Mesothelial cell of epicardium (in vitro differentiated cells): Measurements from ENCODE around the gene B4GALT5. TPM values are rescaled to one million over a fixed set of nuclear protein-coding genes. Genes with fewer than 3 reads are reported as not detected.

Experiments used
- DNase-seq, 2 experiments: peaks; one replicate each; pipeline ENCODE4 v3.0.0; 2021; ENCODE audit warnings: low spot score in 2 of 2; ENCODE audit not compliant: unreplicated experiment in 2 of 2
- H3K27ac Mint-ChIP-seq: 2 replicates; pipeline ENCODE4 v1.8.0; 2021; ENCODE audit warnings: mixed read lengths
- H3K27me3 Mint-ChIP-seq: 2 replicates; pipeline ENCODE4 v1.8.0; 2021; ENCODE audit warnings: low read depth, mixed read lengths
- H3K36me3 Mint-ChIP-seq: 2 replicates; pipeline ENCODE4 v1.8.0; 2021; ENCODE audit warnings: mixed read lengths
- H3K4me1 Mint-ChIP-seq: 2 replicates; pipeline ENCODE4 v1.8.0; 2021; ENCODE audit warnings: mixed read lengths
- H3K4me3 Mint-ChIP-seq: 2 replicates; pipeline ENCODE4 v1.8.0; 2021; ENCODE audit warnings: mild to moderate bottlenecking, moderate library complexity, mixed read lengths
- H3K9me3 Mint-ChIP-seq: 2 replicates; pipeline ENCODE4 v1.8.0; 2021; ENCODE audit warnings: mixed read lengths
- total RNA-seq: library from RNA; stranded (reverse); gene quantifications from 3 replicates; pipeline ENCODE4 v1.2.1, GENCODE V29; 2021
- TF ChIP-seq, protein P1 (sequence below): fragments of 200-600 bp; sonication (generic); IDR thresholded peaks from one replicate; pipeline ENCODE4 v1.5.0; 2021; ENCODE audit warnings: antibody characterized with exemption; ENCODE audit not compliant: unreplicated experiment

Gene B4GALT5
- total RNA-seq, 1 donor from 2014 or later: 52.6 TPM

DNA sequence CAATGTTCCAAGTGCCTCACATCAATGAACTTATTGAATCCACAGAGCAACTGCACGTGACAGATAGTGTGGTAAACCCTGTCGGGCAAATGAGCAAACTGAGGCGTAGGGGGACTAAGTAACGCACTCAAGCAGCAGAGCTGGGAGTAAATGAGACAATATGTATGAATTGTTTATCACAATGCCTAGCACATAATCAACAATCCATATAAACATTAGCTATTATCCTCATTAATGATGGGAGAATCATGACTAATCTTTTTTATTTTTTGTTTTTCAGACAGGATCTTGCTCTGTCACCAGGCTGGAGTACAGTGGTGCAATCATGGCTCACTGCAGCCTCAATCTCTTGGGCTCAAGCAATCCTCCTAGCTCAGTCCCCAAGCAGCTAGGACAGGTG, 43.9 kb upstream of the B4GALT5 start:
- no peak overlapping the region for H3K27ac Mint-ChIP-seq
- no peaks in the 10 kb centered on the region for H3K36me3 Mint-ChIP-seq
- no peaks in the 10 kb centered on the region for H3K9me3 Mint-ChIP-seq
- H3K4me3 Mint-ChIP-seq: no peak overlapping the region
- H3K27me3 Mint-ChIP-seq: no peaks in the 10 kb centered on the region
- peaks cover 2% of the 10 kb centered on the region for H3K4me1 Mint-ChIP-seq
- DNase-seq: no peak
- TF ChIP-seq, protein P1, sequence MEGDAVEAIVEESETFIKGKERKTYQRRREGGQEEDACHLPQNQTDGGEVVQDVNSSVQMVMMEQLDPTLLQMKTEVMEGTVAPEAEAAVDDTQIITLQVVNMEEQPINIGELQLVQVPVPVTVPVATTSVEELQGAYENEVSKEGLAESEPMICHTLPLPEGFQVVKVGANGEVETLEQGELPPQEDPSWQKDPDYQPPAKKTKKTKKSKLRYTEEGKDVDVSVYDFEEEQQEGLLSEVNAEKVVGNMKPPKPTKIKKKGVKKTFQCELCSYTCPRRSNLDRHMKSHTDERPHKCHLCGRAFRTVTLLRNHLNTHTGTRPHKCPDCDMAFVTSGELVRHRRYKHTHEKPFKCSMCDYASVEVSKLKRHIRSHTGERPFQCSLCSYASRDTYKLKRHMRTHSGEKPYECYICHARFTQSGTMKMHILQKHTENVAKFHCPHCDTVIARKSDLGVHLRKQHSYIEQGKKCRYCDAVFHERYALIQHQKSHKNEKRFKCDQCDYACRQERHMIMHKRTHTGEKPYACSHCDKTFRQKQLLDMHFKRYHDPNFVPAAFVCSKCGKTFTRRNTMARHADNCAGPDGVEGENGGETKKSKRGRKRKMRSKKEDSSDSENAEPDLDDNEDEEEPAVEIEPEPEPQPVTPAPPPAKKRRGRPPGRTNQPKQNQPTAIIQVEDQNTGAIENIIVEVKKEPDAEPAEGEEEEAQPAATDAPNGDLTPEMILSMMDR: no peak

DNA sequence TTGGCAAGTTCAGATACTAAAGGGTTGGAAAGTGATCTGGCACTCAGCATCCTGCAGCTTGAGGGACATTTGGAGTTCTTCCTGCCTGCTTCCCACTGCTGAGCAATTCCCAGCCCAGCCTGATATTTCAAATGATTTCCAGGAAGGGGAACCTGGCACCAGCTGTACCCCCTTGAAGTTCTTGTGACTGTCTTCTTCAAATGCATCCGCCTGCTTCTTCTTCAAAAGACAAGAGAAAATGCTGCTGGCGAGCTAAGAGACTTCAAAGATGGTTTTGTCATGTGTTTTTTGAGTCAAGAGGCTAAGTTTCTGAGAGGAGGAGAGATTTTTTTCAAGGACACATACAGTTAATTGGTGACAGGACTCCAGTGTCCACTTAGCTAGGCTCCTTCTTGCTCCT, 42.6 kb upstream of the B4GALT5 start:
- H3K36me3 Mint-ChIP-seq: no peaks in the 10 kb centered on the region
- no peak overlapping the region for H3K27ac Mint-ChIP-seq
- H3K4me3 Mint-ChIP-seq: no peak overlapping the region
- TF ChIP-seq, protein P1: no peak
- peaks cover 2% of the 10 kb centered on the region for H3K4me1 Mint-ChIP-seq
- no peak for DNase-seq
- H3K9me3 Mint-ChIP-seq: no peaks in the 10 kb centered on the region
- no peaks in the 10 kb centered on the region for H3K27me3 Mint-ChIP-seq

DNA sequence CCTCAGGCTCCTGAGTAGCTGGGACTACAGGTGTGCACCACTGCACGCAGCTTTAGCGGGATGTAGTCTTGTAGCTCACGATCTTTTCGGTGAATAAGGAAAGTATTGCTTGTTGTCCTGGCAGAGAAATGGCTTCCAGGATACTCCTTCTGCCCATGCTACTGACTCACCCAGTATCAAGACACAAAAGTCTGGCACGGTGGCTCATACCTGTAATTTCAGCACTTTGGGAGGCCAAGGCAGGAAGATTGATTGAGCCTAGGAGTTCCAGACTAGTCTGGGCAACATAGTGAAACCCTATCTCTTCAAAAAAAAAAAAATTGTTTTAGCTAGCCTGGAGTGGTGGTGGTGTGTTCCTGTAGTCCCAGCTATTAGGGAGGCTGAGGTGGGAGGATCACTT, 40.9 kb upstream of the B4GALT5 start:
- Mint-ChIP-seq H3K27ac (no peak overlapping the region), H3K4me1 (no peaks in the 10 kb centered on the region), H3K4me3 (no peak overlapping the region)

DNA sequence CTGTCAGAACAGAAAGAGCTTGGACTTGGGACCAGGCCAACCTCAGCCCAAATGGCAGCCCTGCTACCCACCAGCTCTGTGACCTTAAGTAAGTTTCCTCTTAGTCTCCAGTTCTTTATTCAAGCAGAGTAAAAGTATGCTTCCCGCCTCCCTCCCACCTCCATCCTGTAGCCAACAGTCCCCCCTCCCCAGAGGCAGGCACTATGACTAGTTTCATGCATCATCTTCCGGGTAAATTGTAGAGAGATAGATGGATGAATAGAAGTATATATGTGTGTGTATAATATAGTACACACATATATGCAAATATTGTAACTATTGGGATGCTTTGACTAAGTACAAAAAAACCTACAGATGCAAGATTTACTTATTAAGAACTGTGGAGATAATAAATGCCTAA, 39.5 kb upstream of the B4GALT5 start:
- Mint-ChIP-seq H3K27ac (no peak overlapping the region), H3K4me3 (no peak overlapping the region)

More for the DNA sequence above, 40.9 kb upstream of the B4GALT5 start:
- Mint-ChIP-seq H3K27me3 (no peaks in the 10 kb centered on the region), H3K36me3 (no peaks in the 10 kb centered on the region), H3K9me3 (no peaks in the 10 kb centered on the region)
- TF ChIP-seq, protein P1: no peak
- DNase-seq: no peak

DNA sequence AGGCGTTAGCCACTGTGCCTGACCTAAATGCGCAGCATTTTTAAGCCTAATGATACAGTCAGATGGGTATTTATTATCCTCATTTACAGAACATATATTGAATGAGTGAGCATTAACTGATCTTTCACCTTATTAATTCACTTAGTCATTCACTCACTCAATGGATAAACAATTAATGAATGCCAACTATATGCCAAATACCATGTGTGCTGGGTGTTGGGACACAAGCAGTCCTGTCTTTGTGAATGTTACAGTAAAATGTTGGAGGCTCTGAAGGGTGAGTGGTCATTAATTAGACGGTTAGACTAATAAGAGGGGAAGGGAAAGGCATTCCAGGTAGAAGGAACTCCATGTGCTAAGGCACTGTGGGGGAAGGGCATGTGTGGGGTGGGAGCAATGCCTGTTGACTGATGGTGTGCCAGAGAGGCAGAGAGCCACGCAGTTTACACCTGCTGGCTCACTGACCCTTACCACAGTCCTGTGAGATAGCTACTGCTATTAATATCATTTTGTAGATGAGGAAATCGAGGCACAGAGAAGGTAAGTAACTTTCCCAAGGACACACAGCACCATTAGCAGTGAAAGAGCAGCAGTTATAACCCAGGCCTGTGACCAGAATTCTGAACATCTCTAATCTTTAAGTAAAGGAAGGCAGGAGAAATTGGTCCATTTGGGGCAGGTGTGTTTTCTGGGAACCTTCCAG, 38.7 kb upstream of the B4GALT5 start:
- TF ChIP-seq, protein P1: no peak
- H3K9me3 Mint-ChIP-seq: no peaks in the 10 kb centered on the region
- H3K4me3 Mint-ChIP-seq: no peak overlapping the region
- H3K36me3 Mint-ChIP-seq: no peaks in the 10 kb centered on the region
- H3K27me3 Mint-ChIP-seq: no peaks in the 10 kb centered on the region
- DNase-seq: no peak
- peaks cover 8% of the 10 kb centered on the region for H3K4me1 Mint-ChIP-seq
- no peak overlapping the region for H3K27ac Mint-ChIP-seq

More for the DNA sequence above, 39.5 kb upstream of the B4GALT5 start:
- DNase-seq: no peak
- Mint-ChIP-seq H3K9me3 (no peaks in the 10 kb centered on the region), H3K36me3 (no peaks in the 10 kb centered on the region), H3K4me1 (peaks cover 2% of the 10 kb centered on the region), H3K27me3 (no peaks in the 10 kb centered on the region)
- TF ChIP-seq, protein P1: no peak
